Astrocyte of the cerebellum (primary cell): ENCODE measurements around the gene ARHGAP30.

ENCODE experiments used
- DNase-seq: peaks from one replicate; pipeline ENCODE4 v3.0.0-alpha.2; 2011; ENCODE audit warnings: low read depth
- H3K4me3 ChIP-seq: 2 replicates; pipeline ENCODE4 v1.5.1; 2011; ENCODE audit warnings: mild to moderate bottlenecking, low read depth, low read length, moderate library complexity
- CTCF ChIP-seq: IDR thresholded peaks from 2 replicates; pipeline ENCODE4 v1.5.1; 2012; ENCODE audit warnings: low read length, low read depth, moderate library complexity, mild to moderate bottlenecking; ENCODE audit errors: missing control alignments
- in situ Hi-C: cut with HindIII; loops from 2 replicates; pipeline ENCODE4 v1.10.0; 2017; ENCODE audit warnings: low sequenced_read_pairs

The ARHGAP30 gene

DNA sequence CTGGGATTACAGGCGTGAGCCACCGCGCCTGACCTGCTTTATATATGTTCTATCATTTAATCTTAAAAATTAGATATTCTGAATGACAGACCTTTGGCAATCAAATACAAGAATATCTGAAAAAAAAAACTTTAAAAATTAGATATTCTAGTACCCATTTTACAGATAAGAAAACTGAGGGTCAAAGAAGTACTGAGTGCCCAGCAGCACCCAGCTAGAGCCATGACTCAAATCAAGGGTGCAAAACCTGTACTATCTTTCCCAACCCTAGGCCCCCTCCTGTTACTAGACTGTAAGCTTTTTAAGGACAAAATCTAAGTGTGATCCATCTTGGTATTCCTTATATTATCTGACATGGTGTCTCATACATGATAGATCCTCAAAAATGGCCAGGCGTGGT is 8.3 kb downstream of the ARHGAP30 start:
- TF ChIP-seq CTCF: no peak
- no peak overlapping the region for H3K4me3 ChIP-seq
- in situ Hi-C loops: no loop called here
- DNase-seq: no peak

DNA sequence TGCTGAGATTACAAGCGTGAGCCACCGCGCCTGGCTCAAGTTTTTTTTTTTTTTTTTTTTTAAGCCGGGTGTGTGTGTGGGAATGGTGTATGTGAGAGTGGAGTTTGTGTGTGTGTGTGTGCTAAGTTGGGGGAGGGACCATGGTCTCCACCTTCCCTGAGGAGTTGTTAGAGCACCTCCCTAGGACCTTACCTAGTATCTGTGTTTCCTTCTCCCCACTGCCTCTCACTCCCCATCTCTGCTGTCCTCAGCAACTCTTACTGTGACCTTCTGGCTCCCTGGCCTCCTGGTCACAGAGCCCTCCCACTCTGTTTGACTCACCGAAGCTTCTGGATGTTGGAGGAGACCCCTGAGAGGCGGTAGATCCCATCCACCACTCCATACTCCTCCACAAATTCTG is 10.4 kb downstream of the ARHGAP30 start:
- DNase-seq: no peak
- TF ChIP-seq CTCF: no peak
- H3K4me3 ChIP-seq: no peak overlapping the region
- in situ Hi-C loops: no loop called here

GRCh38 chr1:161054805-161055204 is 14.9 kb downstream of the ARHGAP30 start:
- TF ChIP-seq CTCF: no peak
- no peak for DNase-seq
- no peak overlapping the region for H3K4me3 ChIP-seq
- in situ Hi-C loops: no loop called here

DNA sequence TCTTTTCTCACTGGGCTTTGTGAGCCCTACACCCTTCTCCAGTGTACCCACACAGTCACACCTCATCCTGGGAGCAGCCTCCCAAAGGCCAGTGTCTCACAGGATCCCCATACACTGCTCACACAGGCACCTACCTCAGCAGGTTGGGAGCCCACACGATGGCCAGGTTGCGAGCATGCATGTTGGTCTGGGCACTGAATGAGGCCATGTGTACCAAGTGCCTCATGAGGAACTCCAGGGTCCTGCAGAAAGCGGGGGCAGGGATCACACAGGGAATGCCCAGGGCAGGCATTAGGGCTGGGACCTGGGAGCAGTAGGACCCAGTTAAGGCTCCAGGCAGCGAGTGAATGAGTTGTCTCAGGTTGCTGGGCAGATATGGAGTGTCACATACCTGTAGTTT is 15.5 kb downstream of the ARHGAP30 start:
- no peak for DNase-seq
- no peak for TF ChIP-seq CTCF
- no peak overlapping the region for H3K4me3 ChIP-seq
- in situ Hi-C loops: no loop called here

DNA sequence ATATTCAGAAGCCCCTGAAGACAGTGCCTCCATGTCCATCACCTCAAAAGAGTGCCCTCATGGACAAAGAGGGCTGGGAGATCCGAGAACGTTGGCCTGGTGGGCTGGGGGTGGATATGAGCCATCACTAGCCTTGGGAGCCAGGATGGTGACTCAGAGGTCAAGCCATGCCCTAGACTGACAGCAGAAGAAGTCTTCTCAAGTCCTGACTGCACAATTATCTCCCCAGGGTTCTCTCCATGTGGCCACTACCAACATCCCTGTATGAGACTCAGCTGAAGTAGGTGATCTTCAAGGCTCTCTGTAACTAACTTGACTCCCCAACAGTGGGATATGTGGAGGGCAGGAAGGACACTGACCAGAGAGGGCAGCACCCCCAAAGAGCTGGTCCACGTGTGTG is 16.8 kb downstream of the ARHGAP30 start:
- H3K4me3 ChIP-seq: no peak overlapping the region
- in situ Hi-C loops: no loop called here
- DNase-seq: no peak
- TF ChIP-seq CTCF: no peak

DNA sequence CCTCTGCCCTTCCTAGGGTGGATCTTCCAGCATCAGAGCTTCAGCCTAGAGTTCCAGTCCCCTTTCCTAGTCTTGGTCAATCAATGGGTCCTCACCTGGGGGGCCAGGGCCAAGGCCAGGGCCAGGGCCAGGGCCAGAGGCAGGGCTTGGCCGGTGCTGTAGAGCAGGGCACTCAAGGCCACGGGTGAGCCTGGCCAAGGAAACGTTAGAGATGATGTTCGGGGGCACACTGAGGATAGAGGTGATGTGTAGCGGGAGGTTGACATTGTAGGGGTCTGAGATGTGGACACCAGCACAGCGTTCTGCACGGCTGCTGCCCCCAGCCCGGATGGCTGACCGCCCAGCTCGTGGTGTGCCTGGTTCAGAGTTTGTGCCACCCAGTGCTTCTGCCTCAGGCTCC is 18.5 kb downstream of the ARHGAP30 start:
- no peak for DNase-seq
- TF ChIP-seq CTCF: no peak
- no peak overlapping the region for H3K4me3 ChIP-seq
- in situ Hi-C loops: no loop called here
